ENCODE results near the gene BEST1. TPM values are rescaled to one million over a fixed set of nuclear protein-coding genes. Genes with fewer than 3 reads are reported as not detected.

The BEST1 gene
- total RNA-seq, 1 experiment from 2014 or later, result 2.3 TPM

DNA sequence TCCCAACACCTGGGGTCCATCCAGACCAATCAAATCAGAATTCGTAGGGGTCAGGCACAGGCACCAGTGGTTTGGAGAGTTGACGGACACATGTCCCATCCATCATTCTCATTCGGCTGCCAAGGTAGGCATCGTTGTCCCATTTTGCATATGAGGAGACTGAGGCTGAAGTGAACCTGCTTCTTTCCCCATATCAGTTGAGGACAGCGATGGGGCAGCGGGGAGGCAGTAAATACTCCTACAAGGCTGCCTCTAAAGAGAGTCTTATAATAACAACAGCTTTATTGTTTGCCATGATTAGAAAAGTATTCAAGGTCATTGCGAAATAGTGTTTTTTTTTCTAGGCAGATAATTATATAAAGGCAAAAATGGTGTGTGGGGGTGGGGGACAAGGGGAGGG is 1.6 kb upstream of the BEST1 start:
- RAD21 ChIA-PET (ENCODE audit: low non-redundant PET in 1 of 2, low total read pairs in 2 of 2, uncharacterized antibody in 2 of 2, unreplicated experiment in 2 of 2), result interaction anchor here (0.6 to 1.6 kb wide), 11 partner anchors 48 to 201 kb away, joined by 3 to 18 read pairs (median 7); no protein-coding TSS in a partner anchor
- H3K4me1 ChIP-seq (ENCODE audit: control insufficient read depth in 1 of 2, insufficient read depth in 2 of 2, low read length in 2 of 2), result peaks cover 4 to 13% of the 10 kb centered on the region in 2 experiments; a peak in 2 of 4 replicates
- no peaks in the 10 kb centered on the region for H3K27me3 ChIP-seq (ENCODE audit: insufficient read depth, low read length)
- no peaks in the 10 kb centered on the region for H3K9me2 ChIP-seq (ENCODE audit: insufficient read depth)
- H3K36me3 ChIP-seq (ENCODE audit: control insufficient read depth in 1 of 2, insufficient read depth in 2 of 2, low read length in 2 of 2), result no peaks in the 10 kb centered on the region
- no peak overlapping the region for H3K4me3 ChIP-seq (replicated peaks in 1 of 2; ENCODE audit: low read depth in 1 of 2, low read length in 2 of 2)
- intact Hi-C loops (cut with micrococcal nuclease), result loop anchor here (2.0 kb wide), 1 partner anchor 134 kb away; no protein-coding TSS in a partner anchor
- H4K20me1 ChIP-seq (ENCODE audit: insufficient read depth), result no peaks in the 10 kb centered on the region
- no peak for ATAC-seq
- no peak for DNase-seq (ENCODE audit: low read depth, low spot score)
- no TSS peak for BruUV-seq (replicated peaks)
- no peak overlapping the region for H3K4me2 ChIP-seq (ENCODE audit: low read length)
- H2AFZ ChIP-seq (ENCODE audit: low read depth, low read length, poor library complexity, severe bottlenecking), result no peak overlapping the region
- POLR2A ChIA-PET, result interaction anchor here (0.9 to 5.5 kb wide), 18 partner anchors 12 to 156 kb away, joined by 3 to 60 read pairs (median 6); partner anchors contain the start of genes FEN1, FTH1 and TMEM258
- H3K79me2 ChIP-seq (ENCODE audit: insufficient read depth, low read length), result no peaks in the 10 kb centered on the region
- no peak overlapping the region for H3K9ac ChIP-seq (ENCODE audit: low read length)
- TF ChIP-seq POLR2A (IDR thresholded peaks at IDR 0.05; ENCODE audit: borderline replicate concordance, extremely low read depth, insufficient read depth, insufficient read length) (no peak), CBX3 (IDR thresholded peaks at IDR 0.05; ENCODE audit: low read depth) (no peak), ZFX (IDR thresholded peaks at IDR 0.05) (no peak), ZNF274 (IDR thresholded peaks at IDR 0.05; ENCODE audit: low read depth, low read length) (no peak), POLR2AphosphoS5 (IDR thresholded peaks at IDR 0.05; ENCODE audit: low read depth, low read length) (no peak), FOSL1 (IDR thresholded peaks at IDR 0.05; ENCODE audit: low read depth) (no peak), REST (IDR thresholded peaks at IDR 0.05; ENCODE audit: low read depth) (no peak), SRF (IDR thresholded peaks at IDR 0.05; ENCODE audit: low read depth) (no peak), SIN3A (IDR thresholded peaks at IDR 0.05; ENCODE audit: low read depth) (no peak), JUND (IDR thresholded peaks at IDR 0.05) (no peak), EGR1 (IDR thresholded peaks at IDR 0.05; ENCODE audit: low read depth) (no peak), CTCF (IDR thresholded peaks at IDR 0.05 in 2 of 3, conservative IDR thresholded peaks at IDR 0.05 in 1 of 3; ENCODE audit: borderline replicate concordance in 1 of 3, insufficient read depth in 1 of 3, low read depth in 2 of 3, low read length in 2 of 3) (no peak), SP1 (IDR thresholded peaks at IDR 0.05; ENCODE audit: low read depth) (no peak), EZH2phosphoT487 (IDR thresholded peaks at IDR 0.05; ENCODE audit: borderline replicate concordance) (no peak), CEBPB (IDR thresholded peaks at IDR 0.05; ENCODE audit: low read depth) (no peak; the same call in 1 of the 2 replicates), RAD21 (IDR thresholded peaks at IDR 0.05; ENCODE audit: low read depth) (no peak), EZH2 (IDR thresholded peaks at IDR 0.05) (no peak)
- TF ChIP-seq, protein P1, sequence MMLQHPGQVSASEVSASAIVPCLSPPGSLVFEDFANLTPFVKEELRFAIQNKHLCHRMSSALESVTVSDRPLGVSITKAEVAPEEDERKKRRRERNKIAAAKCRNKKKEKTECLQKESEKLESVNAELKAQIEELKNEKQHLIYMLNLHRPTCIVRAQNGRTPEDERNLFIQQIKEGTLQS (IDR thresholded peaks at IDR 0.05), result no peak
- TF ChIP-seq, protein P2, sequence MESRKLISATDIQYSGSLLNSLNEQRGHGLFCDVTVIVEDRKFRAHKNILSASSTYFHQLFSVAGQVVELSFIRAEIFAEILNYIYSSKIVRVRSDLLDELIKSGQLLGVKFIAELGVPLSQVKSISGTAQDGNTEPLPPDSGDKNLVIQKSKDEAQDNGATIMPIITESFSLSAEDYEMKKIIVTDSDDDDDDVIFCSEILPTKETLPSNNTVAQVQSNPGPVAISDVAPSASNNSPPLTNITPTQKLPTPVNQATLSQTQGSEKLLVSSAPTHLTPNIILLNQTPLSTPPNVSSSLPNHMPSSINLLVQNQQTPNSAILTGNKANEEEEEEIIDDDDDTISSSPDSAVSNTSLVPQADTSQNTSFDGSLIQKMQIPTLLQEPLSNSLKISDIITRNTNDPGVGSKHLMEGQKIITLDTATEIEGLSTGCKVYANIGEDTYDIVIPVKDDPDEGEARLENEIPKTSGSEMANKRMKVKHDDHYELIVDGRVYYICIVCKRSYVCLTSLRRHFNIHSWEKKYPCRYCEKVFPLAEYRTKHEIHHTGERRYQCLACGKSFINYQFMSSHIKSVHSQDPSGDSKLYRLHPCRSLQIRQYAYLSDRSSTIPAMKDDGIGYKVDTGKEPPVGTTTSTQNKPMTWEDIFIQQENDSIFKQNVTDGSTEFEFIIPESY (IDR thresholded peaks at IDR 0.05; ENCODE audit: extremely low read depth, insufficient replicate concordance, low read length), result no peak
- TF ChIP-seq, protein P3, sequence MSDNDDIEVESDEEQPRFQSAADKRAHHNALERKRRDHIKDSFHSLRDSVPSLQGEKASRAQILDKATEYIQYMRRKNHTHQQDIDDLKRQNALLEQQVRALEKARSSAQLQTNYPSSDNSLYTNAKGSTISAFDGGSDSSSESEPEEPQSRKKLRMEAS (IDR thresholded peaks at IDR 0.05), result no peak
- CTCF ChIA-PET, result interaction anchor here (0.6 to 6.4 kb wide), 16 partner anchors 9 to 201 kb away, joined by 4 to 162 read pairs (median 11); no protein-coding TSS in a partner anchor
- no peak overlapping the region for H3K27ac ChIP-seq (ENCODE audit: low read depth, low read length)
- H3K9me3 ChIP-seq (ENCODE audit: control insufficient read depth in 1 of 2, insufficient read depth in 1 of 2, low read depth in 1 of 2, low read length in 2 of 2), result no peaks in the 10 kb centered on the region

All from HCT116 (cell line).